Activated B cell treated with CpG ODN at 0.5 μM for 24 hours (primary cell): ENCODE results near the gene RPAP3. TPM values are rescaled to one million over a fixed set of nuclear protein-coding genes. Genes with fewer than 3 reads are reported as not detected.

Experiments
- ATAC-seq: fragments of 200-7000 bp; cut with Tn5 transposase; one replicate; pipeline ENCODE4 v1.10.0; 2021; ENCODE audit warnings: low read depth, mild to moderate bottlenecking, moderate library complexity
- CTCF ChIA-PET: fragments of 350-600 bp; sonication (Branson Sonifier 250); formaldehyde crosslinking; loops from one replicate; lab custom pipeline; 2021; ENCODE audit warnings: antibody characterized with exemption; lab: Charles Lee
- POLR2A ChIA-PET: fragments of 350-600 bp; sonication (Branson Sonifier 250); formaldehyde crosslinking; loops from one replicate; lab custom pipeline; 2021; ENCODE audit warnings: antibody characterized with exemption; lab: Charles Lee
- DNase-seq: peaks from one replicate; pipeline ENCODE4 v3.0.0; 2022
- H3K27ac Mint-ChIP-seq: one replicate; pipeline ENCODE4 v1.8.0; 2020; ENCODE audit warnings: mixed read lengths
- H3K27me3 Mint-ChIP-seq: one replicate; pipeline ENCODE4 v1.8.0; 2021; ENCODE audit warnings: mixed read lengths
- H3K36me3 Mint-ChIP-seq: one replicate; pipeline ENCODE4 v1.8.0; 2021; ENCODE audit warnings: low read depth, mixed read lengths
- H3K4me1 Mint-ChIP-seq: one replicate; pipeline ENCODE4 v1.8.0; 2021; ENCODE audit warnings: mixed read lengths
- H3K4me3 Mint-ChIP-seq: one replicate; pipeline ENCODE4 v1.8.0; 2020; ENCODE audit warnings: mild to moderate bottlenecking, mixed read lengths
- H3K9me3 Mint-ChIP-seq: one replicate; pipeline ENCODE4 v1.8.0; 2020; ENCODE audit warnings: mixed read lengths
- CTCF ChIP-seq: fragments of 200-600 bp; IDR thresholded peaks from one replicate; pipeline ENCODE4 v1.8.0; 2022; ENCODE audit warnings: antibody characterized with exemption, mild to moderate bottlenecking
- intact Hi-C: fragments of 100-400 bp; cut with micrococcal nuclease; formaldehyde crosslinking; loops from one replicate; pipeline ENCODE4 v1.15.1; 2024
- total RNA-seq: library from RNA; stranded (reverse); gene quantifications from 2 replicates; pipeline ENCODE4 v1.2.3, GENCODE V29; 2022

RPAP3 gene
- total RNA-seq, 1 donor from 2014 or later = 60.5 TPM

GRCh38 chr12:47711448-47711847 lies 5.6 kb upstream of the RPAP3 start:
- no peak for TF ChIP-seq CTCF
- H3K4me3 Mint-ChIP-seq = no peak overlapping the region
- DNase-seq (no peak), ATAC-seq (no peak)
- ChIA-PET POLR2A (interaction anchor here (0.9 to 1.1 kb wide), 2 partner anchors 47 to 61 kb away, joined by 3 to 8 read pairs; partner anchors contain the start of gene RAPGEF3), CTCF (interaction anchor here (1.1 to 3.2 kb wide), 5 partner anchors 15 to 127 kb away, joined by 3 to 20 read pairs (median 3); no protein-coding TSS in a partner anchor)
- intact Hi-C loops = loop anchor here (10.0 kb wide), 1 partner anchor 903 kb away; no protein-coding TSS in a partner anchor
- peaks cover 58% of the 10 kb centered on the region for H3K4me1 Mint-ChIP-seq
- no peaks in the 10 kb centered on the region for H3K9me3 Mint-ChIP-seq
- peaks cover 2% of the 10 kb centered on the region for H3K36me3 Mint-ChIP-seq
- no peaks in the 10 kb centered on the region for H3K27me3 Mint-ChIP-seq
- H3K27ac Mint-ChIP-seq = no peak overlapping the region

- no peaks in the 10 kb centered on the region for H3K9me3 Mint-ChIP-seq
- CTCF ChIA-PET = interaction anchor here (1.0 to 3.2 kb wide), 10 partner anchors 16 to 128 kb away, joined by 3 to 20 read pairs (median 4); no protein-coding TSS in a partner anchor
- no peak for DNase-seq
- H3K27me3 Mint-ChIP-seq = no peaks in the 10 kb centered on the region
- intact Hi-C loops = loop anchor here (10.0 kb wide), 1 partner anchor 905 kb away; no protein-coding TSS in a partner anchor
- H3K4me1 Mint-ChIP-seq = peaks cover 61% of the 10 kb centered on the region
- H3K4me3 Mint-ChIP-seq = peak overlapping the region; percentile 66
- H3K36me3 Mint-ChIP-seq = peaks cover 10% of the 10 kb centered on the region
- POLR2A ChIA-PET = interaction anchor here (0.6 to 1.7 kb wide), 6 partner anchors 16 to 1441 kb away, joined by 3 to 6 read pairs (median 4); partner anchors contain the start of gene SLC38A1
- no peak for ATAC-seq
- peak overlapping the region; percentile 84 for H3K27ac Mint-ChIP-seq
- TF ChIP-seq CTCF = no peak
Observed at GRCh38 chr12:47710278-47710677, 4.4 kb upstream of the RPAP3 start.

GRCh38 chr12:47709671-47710070 lies 3.8 kb upstream of the RPAP3 start:
- Mint-ChIP-seq H3K27me3 (no peaks in the 10 kb centered on the region), H3K36me3 (peaks cover 10% of the 10 kb centered on the region), H3K4me3 (peak overlapping the region; percentile 66), H3K9me3 (no peaks in the 10 kb centered on the region), H3K27ac (peak overlapping the region; percentile 84), H3K4me1 (peaks cover 60% of the 10 kb centered on the region)
- no peak for DNase-seq
- TF ChIP-seq CTCF = no peak
- POLR2A ChIA-PET = interaction anchor here (0.6 to 1.7 kb wide), 5 partner anchors 16 to 1440 kb away, joined by 4 to 6 read pairs (median 4); partner anchors contain the start of gene SLC38A1
- ATAC-seq = peak; percentile 18
- intact Hi-C loops = loop anchor here (2.0 to 10.0 kb wide), 10 partner anchors 17 to 1982 kb away; partner anchors contain the start of genes AMIGO2, ARID2, PCED1B and SCAF11
- CTCF ChIA-PET = interaction anchor here (1.0 to 3.2 kb wide), 9 partner anchors 16 to 129 kb away, joined by 3 to 20 read pairs (median 4); no protein-coding TSS in a partner anchor

- H3K36me3 Mint-ChIP-seq = peaks cover 10% of the 10 kb centered on the region
- H3K4me1 Mint-ChIP-seq = peaks cover 60% of the 10 kb centered on the region
- no peaks in the 10 kb centered on the region for H3K9me3 Mint-ChIP-seq
- DNase-seq (no peak), ATAC-seq (no peak)
- peak overlapping the region; percentile 66 for H3K4me3 Mint-ChIP-seq
- no peaks in the 10 kb centered on the region for H3K27me3 Mint-ChIP-seq
- POLR2A ChIA-PET = interaction anchor here (1.3 to 1.7 kb wide), 3 partner anchors 17 to 1440 kb away, joined by 4 to 6 read pairs (median 4); partner anchors contain the start of gene SLC38A1
- H3K27ac Mint-ChIP-seq = peak overlapping the region; percentile 84
- CTCF ChIA-PET = interaction anchor here (1.2 to 3.2 kb wide), 4 partner anchors 33 to 129 kb away, joined by 3 to 20 read pairs (median 11); no protein-coding TSS in a partner anchor
- intact Hi-C loops = loop anchor here (2.0 to 10.0 kb wide), 9 partner anchors 18 to 1982 kb away; partner anchors contain the start of genes AMIGO2, ARID2, PCED1B and SCAF11
- TF ChIP-seq CTCF = no peak
Observed at GRCh38 chr12:47709237-47709636, 3.4 kb upstream of the RPAP3 start.
